Measurements from ENCODE around the gene CFAP126.
"Not testable (repeated sequence)": the region's sequence is repeated elsewhere in the genome, so short reads cannot be mapped to it uniquely, and the experiment has no call there.

CFAP126 gene

GRCh38 chr1:161397038-161397437 is 29.4 kb upstream of the CFAP126 start:
- not testable (repeated sequence) for H3K36me3 ChIP-seq (ENCODE audit: insufficient read depth, low read length); H3K27me3 ChIP-seq (ENCODE audit: control insufficient read depth in 1 of 2, insufficient read depth in 2 of 2, low read length in 2 of 2); H3K9me3 ChIP-seq (ENCODE audit: low read length); H3K4me1 ChIP-seq (ENCODE audit: insufficient read depth, low read length); H3K9ac ChIP-seq (ENCODE audit: low read length); H3K4me3 ChIP-seq (ENCODE audit: low read depth in 1 of 2, low read length in 2 of 2); H3K27ac ChIP-seq (ENCODE audit: low read depth, low read length)

- Histone ChIP-seq H3K4me1 (ENCODE audit: insufficient read depth, low read length) (no peaks in the 10 kb centered on the region), H3K4me3 (ENCODE audit: low read depth in 1 of 2, low read length in 2 of 2) (no peak overlapping the region), H3K27me3 (ENCODE audit: control insufficient read depth in 1 of 2, insufficient read depth in 2 of 2, low read length in 2 of 2) (no peaks in the 10 kb centered on the region), H3K9ac (ENCODE audit: low read length) (no peak overlapping the region), H3K27ac (ENCODE audit: low read depth, low read length) (no peak overlapping the region), H3K9me3 (ENCODE audit: low read length) (no peaks in the 10 kb centered on the region), H3K36me3 (ENCODE audit: insufficient read depth, low read length) (no peaks in the 10 kb centered on the region)
Measured at GRCh38 chr1:161393151-161393550, 25.5 kb upstream of the CFAP126 start.

GRCh38 chr1:161391611-161392010 is 23.9 kb upstream of the CFAP126 start:
- no peak overlapping the region for H3K4me3 ChIP-seq (ENCODE audit: low read depth in 1 of 2, low read length in 2 of 2)
- H3K27me3 ChIP-seq (ENCODE audit: control insufficient read depth in 1 of 2, insufficient read depth in 2 of 2, low read length in 2 of 2), result no peaks in the 10 kb centered on the region
- no peaks in the 10 kb centered on the region for H3K9me3 ChIP-seq (ENCODE audit: low read length)
- H3K9ac ChIP-seq (ENCODE audit: low read length), result no peak overlapping the region
- H3K36me3 ChIP-seq (ENCODE audit: insufficient read depth, low read length), result no peaks in the 10 kb centered on the region
- H3K4me1 ChIP-seq (ENCODE audit: insufficient read depth, low read length), result no peaks in the 10 kb centered on the region
- H3K27ac ChIP-seq (ENCODE audit: low read depth, low read length), result no peak overlapping the region

GRCh38 chr1:161391136-161391535 is 23.5 kb upstream of the CFAP126 start:
- not testable (repeated sequence) for H3K36me3 ChIP-seq (ENCODE audit: insufficient read depth, low read length); H3K27me3 ChIP-seq (ENCODE audit: control insufficient read depth in 1 of 2, insufficient read depth in 2 of 2, low read length in 2 of 2); H3K27ac ChIP-seq (ENCODE audit: low read depth, low read length); H3K9me3 ChIP-seq (ENCODE audit: low read length); H3K4me1 ChIP-seq (ENCODE audit: insufficient read depth, low read length); H3K4me3 ChIP-seq (ENCODE audit: low read depth in 1 of 2, low read length in 2 of 2)
- peak overlapping the region; percentile 71 for H3K9ac ChIP-seq (ENCODE audit: low read length)

- H3K27me3 ChIP-seq (ENCODE audit: control insufficient read depth in 1 of 2, insufficient read depth in 2 of 2, low read length in 2 of 2), result no peaks in the 10 kb centered on the region
- H3K36me3 ChIP-seq (ENCODE audit: insufficient read depth, low read length), result no peaks in the 10 kb centered on the region
- peak overlapping the region; percentile 71 for H3K9ac ChIP-seq (ENCODE audit: low read length)
- no peaks in the 10 kb centered on the region for H3K9me3 ChIP-seq (ENCODE audit: low read length)
- no peaks in the 10 kb centered on the region for H3K4me1 ChIP-seq (ENCODE audit: insufficient read depth, low read length)
- peak overlapping the region; percentile 40 to 76 for H3K4me3 ChIP-seq (ENCODE audit: low read depth in 1 of 2, low read length in 2 of 2)
- H3K27ac ChIP-seq (ENCODE audit: low read depth, low read length), result peak overlapping the region; percentile 54
Measured at GRCh38 chr1:161390559-161390858, 22.8 kb upstream of the CFAP126 start.

GRCh38 chr1:161389691-161390558 is 22.2 kb upstream of the CFAP126 start:
- Histone ChIP-seq H3K9ac (ENCODE audit: low read length) (peak overlapping the region; percentile 73), H3K4me1 (ENCODE audit: insufficient read depth, low read length) (no peaks in the 10 kb centered on the region), H3K27ac (ENCODE audit: low read depth, low read length) (peak overlapping the region; percentile 86), H3K4me3 (ENCODE audit: low read depth in 1 of 2, low read length in 2 of 2) (peak overlapping the region; percentile 76 to 81), H3K36me3 (ENCODE audit: insufficient read depth, low read length) (no peaks in the 10 kb centered on the region), H3K9me3 (ENCODE audit: low read length) (no peaks in the 10 kb centered on the region), H3K27me3 (ENCODE audit: control insufficient read depth in 1 of 2, insufficient read depth in 2 of 2, low read length in 2 of 2) (no peaks in the 10 kb centered on the region)

- H3K4me1 ChIP-seq (ENCODE audit: insufficient read depth, low read length); H3K27me3 ChIP-seq (ENCODE audit: control insufficient read depth in 1 of 2, insufficient read depth in 2 of 2, low read length in 2 of 2); H3K9me3 ChIP-seq (ENCODE audit: low read length); H3K36me3 ChIP-seq (ENCODE audit: insufficient read depth, low read length): not testable (repeated sequence)
- peak overlapping the region; percentile 86 for H3K27ac ChIP-seq (ENCODE audit: low read depth, low read length)
- H3K9ac ChIP-seq (ENCODE audit: low read length), result peak overlapping the region; percentile 73
- peak overlapping the region in 1 of 2 donors; percentile 69 for H3K4me3 ChIP-seq (ENCODE audit: low read depth in 1 of 2, low read length in 2 of 2)
Measured at GRCh38 chr1:161389158-161389557, 21.5 kb upstream of the CFAP126 start.

GRCh38 chr1:161388639-161389038 is 21.0 kb upstream of the CFAP126 start:
- Histone ChIP-seq H3K36me3 (ENCODE audit: insufficient read depth, low read length) (no peaks in the 10 kb centered on the region), H3K27me3 (ENCODE audit: control insufficient read depth in 1 of 2, insufficient read depth in 2 of 2, low read length in 2 of 2) (no peaks in the 10 kb centered on the region), H3K9me3 (ENCODE audit: low read length) (no peaks in the 10 kb centered on the region), H3K27ac (ENCODE audit: low read depth, low read length) (no peak overlapping the region), H3K4me3 (ENCODE audit: low read depth in 1 of 2, low read length in 2 of 2) (no peak overlapping the region), H3K9ac (ENCODE audit: low read length) (no peak overlapping the region), H3K4me1 (ENCODE audit: insufficient read depth, low read length) (no peaks in the 10 kb centered on the region)

GRCh38 chr1:161382214-161383019 is 14.7 kb upstream of the CFAP126 start:
- Histone ChIP-seq H3K4me3 (ENCODE audit: low read depth in 1 of 2, low read length in 2 of 2) (no peak overlapping the region), H3K4me1 (ENCODE audit: insufficient read depth, low read length) (peaks cover 4% of the 10 kb centered on the region), H3K9ac (ENCODE audit: low read length) (no peak overlapping the region), H3K27ac (ENCODE audit: low read depth, low read length) (no peak overlapping the region), H3K9me3 (ENCODE audit: low read length) (no peaks in the 10 kb centered on the region), H3K36me3 (ENCODE audit: insufficient read depth, low read length) (no peaks in the 10 kb centered on the region), H3K27me3 (ENCODE audit: control insufficient read depth in 1 of 2, insufficient read depth in 2 of 2, low read length in 2 of 2) (no peaks in the 10 kb centered on the region)

GRCh38 chr1:161381707-161382106 is 14.0 kb upstream of the CFAP126 start:
- Histone ChIP-seq H3K9me3 (ENCODE audit: low read length) (no peaks in the 10 kb centered on the region), H3K9ac (ENCODE audit: low read length) (no peak overlapping the region), H3K4me3 (ENCODE audit: low read depth in 1 of 2, low read length in 2 of 2) (no peak overlapping the region), H3K27ac (ENCODE audit: low read depth, low read length) (no peak overlapping the region), H3K36me3 (ENCODE audit: insufficient read depth, low read length) (no peaks in the 10 kb centered on the region), H3K4me1 (ENCODE audit: insufficient read depth, low read length) (peaks cover 4% of the 10 kb centered on the region), H3K27me3 (ENCODE audit: control insufficient read depth in 1 of 2, insufficient read depth in 2 of 2, low read length in 2 of 2) (no peaks in the 10 kb centered on the region)

GRCh38 chr1:161379071-161379470 is 11.4 kb upstream of the CFAP126 start:
- no peak overlapping the region for H3K4me3 ChIP-seq (ENCODE audit: low read depth in 1 of 2, low read length in 2 of 2)
- no peaks in the 10 kb centered on the region for H3K27me3 ChIP-seq (ENCODE audit: control insufficient read depth in 1 of 2, insufficient read depth in 2 of 2, low read length in 2 of 2)

More at GRCh38 chr1:161379071-161379470, 11.4 kb upstream of the CFAP126 start:
- H3K27ac ChIP-seq (ENCODE audit: low read depth, low read length), result no peak overlapping the region
- peaks cover 4% of the 10 kb centered on the region for H3K4me1 ChIP-seq (ENCODE audit: insufficient read depth, low read length)
- H3K9ac ChIP-seq (ENCODE audit: low read length), result no peak overlapping the region
- no peaks in the 10 kb centered on the region for H3K36me3 ChIP-seq (ENCODE audit: insufficient read depth, low read length)
- H3K9me3 ChIP-seq (ENCODE audit: low read length), result no peaks in the 10 kb centered on the region
